H1 (cell line): Measurements from ENCODE around the gene AMBP. TPM values are rescaled to one million over a fixed set of nuclear protein-coding genes. Genes with fewer than 3 reads are reported as not detected.

Experiments
- CTCF ChIA-PET: fragments of 300-600 bp; sonication (Branson Sonifier 250); formaldehyde crosslinking; loops from one replicate; lab custom pipeline; 2021; ENCODE audit not compliant: partially characterized antibody; lab: Charles Lee
- POLR2A ChIA-PET: fragments of 300-600 bp; sonication (Branson Sonifier 250); formaldehyde crosslinking; loops from one replicate; lab custom pipeline; 2021; ENCODE audit warnings: inconsistent platforms; ENCODE audit not compliant: partially characterized antibody; lab: Charles Lee
- DNase-seq, 2 experiments: peaks; one replicate each; pipeline versions ENCODE4 v3.0.0 to v3.0.0-alpha.2; 2010 to 2022; ENCODE audit warnings: low spot score in 2 of 2, low read depth in 1 of 2, mixed read lengths in 1 of 2
- FAIRE-seq: peaks from 2 replicates; lab custom pipeline; 2011; peaks lifted over from hg19 to GRCh38; lab: Jason Lieb, UNC
- H2AFZ ChIP-seq: 2 replicates; pipeline ENCODE4 v1.8.1; 2012; ENCODE audit warnings: low read length, inconsistent platforms
- H2AK5ac ChIP-seq: 2 replicates; pipeline ENCODE4 v1.6.1; 2013; ENCODE audit warnings: low read depth, low read length
- H2BK120ac ChIP-seq: replicated peaks from 2 replicates; pipeline ENCODE3; 2013; ENCODE audit warnings: low read depth, low read length, inconsistent platforms
- H2BK12ac ChIP-seq: 2 replicates; pipeline ENCODE4 v1.6.1; 2013; ENCODE audit warnings: low read depth, low read length
- H2BK15ac ChIP-seq: 2 replicates; pipeline ENCODE4 v1.6.1; 2013; ENCODE audit warnings: low read length
- H2BK20ac ChIP-seq: 2 replicates; pipeline ENCODE4 v1.6.1; 2013; ENCODE audit warnings: low read length
- H2BK5ac ChIP-seq: 2 replicates; pipeline ENCODE4 v1.6.1; 2013; ENCODE audit warnings: low read depth, low read length
- H3K14ac ChIP-seq: 2 replicates; pipeline ENCODE4 v1.6.1; 2013; ENCODE audit warnings: inconsistent platforms; ENCODE audit not compliant: insufficient read length
- H3K18ac ChIP-seq: 2 replicates; pipeline ENCODE4 v1.6.1; 2013; ENCODE audit warnings: low read length; ENCODE audit errors: extremely low read depth
- H3K23ac ChIP-seq: 2 replicates; pipeline ENCODE4 v1.6.1; 2013; ENCODE audit warnings: inconsistent platforms; ENCODE audit not compliant: insufficient read length
- H3K23me2 ChIP-seq: 2 replicates; pipeline ENCODE4 v1.6.1; 2013; ENCODE audit warnings: low read depth, low read length
- H3K27ac ChIP-seq: 2 replicates; pipeline ENCODE4 v1.6.1; 2011; ENCODE audit warnings: low read depth, low read length, inconsistent platforms
- H3K27me3 ChIP-seq, 4 experiments: replicated peaks in 1 of 4; 1 replicate in 1 of 4; 2 replicates in 3 of 4; pipeline versions ENCODE4 v1.6.1 to v1.8.1; 2011 to 2013; ENCODE audit warnings: low read length in 3 of 4, mild to moderate bottlenecking in 3 of 4, inconsistent platforms in 2 of 4, mixed read lengths in 2 of 4, moderate library complexity in 1 of 4; ENCODE audit not compliant: control insufficient read depth in 3 of 4, insufficient read depth in 3 of 4; ENCODE audit errors: extremely low read depth in 1 of 4
- H3K36me3 ChIP-seq, 4 experiments: 2 replicates each; pipeline versions ENCODE4 v1.6.1 to v1.8.1; 2011 to 2013; ENCODE audit warnings: mild to moderate bottlenecking in 4 of 4, low read length in 3 of 4, moderate library complexity in 2 of 4, control low read depth in 1 of 4, inconsistent platforms in 1 of 4; ENCODE audit not compliant: insufficient read depth in 4 of 4, control insufficient read depth in 2 of 4
- H3K4ac ChIP-seq: replicated peaks from 2 replicates; pipeline ENCODE3; 2013; ENCODE audit warnings: low read length, low read depth, mixed read lengths, inconsistent platforms; ENCODE audit not compliant: insufficient read length
- H3K4me1 ChIP-seq, 4 experiments: replicated peaks in 1 of 4; 1 replicate in 1 of 4; 2 replicates in 3 of 4; pipeline versions ENCODE4 v1.6.1 to v1.8.1; 2011 to 2013; ENCODE audit warnings: low read length in 3 of 4, inconsistent platforms in 2 of 4, mixed read lengths in 1 of 4; ENCODE audit not compliant: insufficient read depth in 4 of 4, control insufficient read depth in 3 of 4
- H3K4me2 ChIP-seq, 2 experiments: 2 replicates each; pipeline versions ENCODE4 v1.6.1 to v1.8.1; 2011 to 2013; ENCODE audit warnings: low read depth in 2 of 2, low read length in 2 of 2, control low read depth in 1 of 2, inconsistent platforms in 1 of 2, mild to moderate bottlenecking in 1 of 2; ENCODE audit not compliant: insufficient read depth in 1 of 2
- H3K4me3 ChIP-seq, 4 experiments: fragments of 200-600, 300-600 bp in 1 of 4; sonication (generic), shearing (Covaris generic), sonication (Bioruptor Twin) in 1 of 4; 2 replicates each; pipeline versions ENCODE4 v1.5.1 to v1.8.1; 2011 to 2016; ENCODE audit warnings: low read length in 4 of 4, low read depth in 3 of 4, control low read depth in 2 of 4, inconsistent platforms in 2 of 4, mild to moderate bottlenecking in 2 of 4, mixed read lengths in 1 of 4, moderate library complexity in 1 of 4; ENCODE audit not compliant: insufficient read depth in 2 of 4; ENCODE audit errors: extremely low read depth in 1 of 4
- H3K56ac ChIP-seq: replicated peaks from 2 replicates; pipeline ENCODE3; 2013; ENCODE audit warnings: low read depth, mild to moderate bottlenecking, mixed read lengths, low read length, inconsistent platforms; ENCODE audit not compliant: insufficient read length
- H3K79me1 ChIP-seq: 2 replicates; pipeline ENCODE4 v1.6.1; 2013; ENCODE audit warnings: low read depth, low read length, control low read depth
- H3K79me2 ChIP-seq, 2 experiments: 2 replicates each; pipeline versions ENCODE4 v1.6.1 to v1.8.1; 2012 to 2013; ENCODE audit warnings: low read length in 2 of 2, mild to moderate bottlenecking in 2 of 2, inconsistent platforms in 1 of 2; ENCODE audit not compliant: insufficient read depth in 2 of 2, control insufficient read depth in 1 of 2
- H3K9ac ChIP-seq, 4 experiments: replicated peaks in 1 of 4; 1 replicate in 1 of 4; 2 replicates in 3 of 4; pipeline versions ENCODE4 v1.6.1 to v1.8.1; 2011 to 2013; ENCODE audit warnings: low read depth in 3 of 4, low read length in 3 of 4, control low read depth in 2 of 4, mild to moderate bottlenecking in 2 of 4, moderate library complexity in 2 of 4, inconsistent platforms in 1 of 4; ENCODE audit errors: extremely low read depth in 1 of 4
- H3K9me3 ChIP-seq, 2 experiments: 2 replicates each; pipeline versions ENCODE4 v1.6.1 to v1.8.1; 2012 to 2013; ENCODE audit warnings: mild to moderate bottlenecking in 2 of 2, moderate library complexity in 2 of 2, control low read depth in 1 of 2, inconsistent platforms in 1 of 2, low read depth in 1 of 2, low read length in 1 of 2, mixed read lengths in 1 of 2; ENCODE audit not compliant: insufficient read depth in 2 of 2
- H4K20me1 ChIP-seq, 2 experiments: replicated peaks in 1 of 2; 2 replicates each; pipeline versions ENCODE3 to v1.8.1; 2011 to 2013; ENCODE audit warnings: inconsistent platforms in 2 of 2, low read length in 2 of 2, mild to moderate bottlenecking in 1 of 2; ENCODE audit not compliant: insufficient read depth in 2 of 2, control insufficient read depth in 1 of 2
- H4K5ac ChIP-seq: 2 replicates; pipeline ENCODE4 v1.6.1; 2013; ENCODE audit warnings: low read length, low read depth, mixed read lengths, inconsistent platforms; ENCODE audit not compliant: insufficient read length
- H4K8ac ChIP-seq: 2 replicates; pipeline ENCODE4 v1.8.0; 2013; ENCODE audit warnings: mild to moderate bottlenecking, moderate library complexity, low read length, inconsistent platforms; ENCODE audit not compliant: insufficient read depth; ENCODE audit errors: extremely low read depth
- H4K91ac ChIP-seq: replicated peaks from 2 replicates; pipeline ENCODE3; 2013; ENCODE audit warnings: low read length, mixed read lengths, inconsistent platforms; ENCODE audit not compliant: insufficient read length
- BACH1 ChIP-seq: IDR thresholded peaks from 2 replicates; pipeline ENCODE4 v1.6.1; 2012; ENCODE audit warnings: low read length, improper control_type of control experiment
- CEBPB ChIP-seq: IDR thresholded peaks from 2 replicates; pipeline ENCODE4 v1.6.1; 2012; ENCODE audit warnings: low read depth, low read length
- CREB1 ChIP-seq: IDR thresholded peaks from 2 replicates; pipeline ENCODE4 v1.6.1; 2012; ENCODE audit warnings: inconsistent platforms
- EP300 ChIP-seq, 2 experiments: IDR thresholded peaks; 1 replicate in 1 of 2; 2 replicates in 1 of 2; pipeline ENCODE4 v1.6.1; 2011 to 2012; ENCODE audit warnings: low read depth in 2 of 2, low read length in 2 of 2, mild to moderate bottlenecking in 2 of 2, borderline replicate concordance in 1 of 2, inconsistent platforms in 1 of 2, moderate library complexity in 1 of 2
- JUN ChIP-seq: IDR thresholded peaks from 2 replicates; pipeline ENCODE4 v1.6.1; 2011; ENCODE audit warnings: low read depth, mild to moderate bottlenecking, improper control_type of control experiment, low read length
- KDM4A ChIP-seq: IDR thresholded peaks from one replicate; pipeline ENCODE4 v1.7.1; 2012; ENCODE audit warnings: low read depth, mild to moderate bottlenecking, moderate library complexity, low read length, inconsistent platforms; ENCODE audit not compliant: severe bottlenecking
- NANOG ChIP-seq: IDR thresholded peaks from 2 replicates; pipeline ENCODE4 v1.6.1; 2011; ENCODE audit warnings: low read length, low read depth, mild to moderate bottlenecking, inconsistent platforms; ENCODE audit not compliant: insufficient read depth, poor library complexity, severe bottlenecking
- RBBP5 ChIP-seq: IDR thresholded peaks from 2 replicates; pipeline ENCODE4 v1.7.1; 2012; ENCODE audit warnings: low read depth, mild to moderate bottlenecking, inconsistent platforms, low read length, moderate library complexity, borderline replicate concordance
- SIN3A ChIP-seq, 2 experiments: IDR thresholded peaks in 1 of 2; conservative IDR thresholded peaks in 1 of 2; 2 replicates each; pipeline ENCODE4 v1.6.1; 2011 to 2012; ENCODE audit warnings: low read length in 2 of 2, improper control_type of control experiment in 1 of 2, low read depth in 1 of 2, mild to moderate bottlenecking in 1 of 2
- SUZ12 ChIP-seq: fragments of 200-600 bp; sonication (generic); IDR thresholded peaks from 2 replicates; pipeline ENCODE4 v1.6.1; 2012; ENCODE audit warnings: mild to moderate bottlenecking, inconsistent platforms, low read length, moderate library complexity, mixed read lengths
- TEAD4 ChIP-seq: IDR thresholded peaks from 2 replicates; pipeline ENCODE4 v1.6.1; 2012; ENCODE audit warnings: low read depth, low read length, inconsistent platforms, mixed read lengths
- ZNF274 ChIP-seq: IDR thresholded peaks from 2 replicates; pipeline ENCODE4 v1.7.0; 2012; ENCODE audit warnings: low read length, borderline replicate concordance; ENCODE audit errors: extremely low read depth
- WGBS, 2 experiments: shearing (Covaris generic) in 1 of 2; methylation state at CpG; one replicate each; pipeline versions ENCODE4 v1.1.6 to v1.1.7; 2013 to 2015; ENCODE audit warnings: low lambda C conversion rate in 2 of 2, mixed read lengths in 2 of 2, inconsistent platforms in 1 of 2, low coverage in 1 of 2, missing lambda C conversion rate in 1 of 2; ENCODE audit not compliant: insufficient replicate concordance in 2 of 2, insufficient coverage in 1 of 2, insufficient read length in 1 of 2; ENCODE audit errors: extremely low coverage in 1 of 2, missing lambda C conversion rate in 1 of 2; 5-methylcytosine and 5-hydroxymethylcytosine counted together
- polyA plus RNA-seq, 7 experiments: library from polyadenylated mRNA; depleted of rRNA in 3 of 7; stranded (reverse) in 5 of 7; unstranded in 2 of 7; fragments of >200 nt in 5 of 7; fragments of 200-250 nt in 2 of 7; gene quantifications; 1 replicate in 5 of 7; 2 replicates in 1 of 7; 4 replicates in 1 of 7; pipeline versions ENCODE4 v1.2.1 to v1.2.3, GENCODE V29; 2011 to 2013; ENCODE audit warnings: missing spikeins in 2 of 7, mixed read lengths in 2 of 7
- total RNA-seq: library from RNA; stranded (reverse); fragmentation: NEBNext Ultra II Directional; extraction: Animal tissue kit (Norgen Biotek cat#: 25700); gene quantifications from 2 replicates; pipeline ENCODE4 v1.2.1, GENCODE V29; 2021
- TF ChIP-seq, protein P1 (sequence below): IDR thresholded peaks from 2 replicates; pipeline ENCODE4 v1.6.1; 2012; ENCODE audit warnings: inconsistent platforms

Gene AMBP
- total and polyA plus RNA-seq, 2 of the 8 experiments (the other 6 are each of a cell fraction or from before 2014, with no cell fraction given): 3.0 to 4.0 TPM

DNA sequence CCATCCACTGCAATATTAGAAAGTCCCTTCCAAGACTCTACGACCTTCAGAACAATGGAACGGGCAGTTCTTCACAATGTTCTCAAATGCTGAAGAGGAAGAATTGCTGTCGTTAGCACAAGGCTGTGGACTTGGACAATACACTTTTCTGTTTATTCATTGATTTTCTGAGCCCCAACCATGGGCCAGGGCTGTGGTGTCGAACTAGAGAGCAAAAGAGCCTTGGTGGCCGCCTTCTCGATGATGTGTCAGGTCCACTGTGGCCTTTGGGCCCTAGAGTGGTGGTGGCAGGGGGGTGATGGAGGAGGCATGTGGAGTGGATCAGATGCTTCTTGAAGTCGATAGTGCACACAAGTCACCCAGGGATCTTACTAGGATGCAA lies 39.5 kb upstream of the AMBP start:
- H3K23me2 ChIP-seq: peaks cover 3% of the 10 kb centered on the region; the same call in 1 of the 2 replicates
- H3K4me1 ChIP-seq: peaks cover 0 to 4% (median 1%) of the 10 kb centered on the region in 4 experiments; a peak in 3 of 7 replicates
- H3K56ac ChIP-seq: no peak overlapping the region
- no peaks in the 10 kb centered on the region for H3K36me3 ChIP-seq
- no peak overlapping the region for H4K5ac ChIP-seq
- H3K27ac ChIP-seq: no peak overlapping the region
- H4K20me1 ChIP-seq: peaks cover 0 to 2% of the 10 kb centered on the region in 2 experiments
- no peak overlapping the region for H3K4me3 ChIP-seq
- H3K27me3 ChIP-seq: peaks cover 0 to 3% (median 1%) of the 10 kb centered on the region in 4 experiments; a peak in 2 of 7 replicates
- H3K23ac ChIP-seq: no peak overlapping the region
- H3K9me3 ChIP-seq: no peaks in the 10 kb centered on the region
- H3K79me2 ChIP-seq: no peaks in the 10 kb centered on the region
- H2AFZ ChIP-seq: no peak overlapping the region
- H4K8ac ChIP-seq: no peak overlapping the region
- no peak for FAIRE-seq
- no peak for DNase-seq
- POLR2A ChIA-PET: no interaction called here
- H2BK5ac ChIP-seq: no peak overlapping the region
- no peak overlapping the region for H3K14ac ChIP-seq
- H2BK12ac ChIP-seq: no peak overlapping the region
- H3K4ac ChIP-seq: no peak overlapping the region
- CTCF ChIA-PET: interaction anchor here (0.7 to 17.7 kb wide), 6 partner anchors 9 to 380 kb away, joined by 3 to 205 read pairs (median 8); partner anchors contain the start of genes COL27A1 and KIF12
- no peak overlapping the region for H3K18ac ChIP-seq
- no peak overlapping the region for H2AK5ac ChIP-seq
- 88% methylated on average over 7 of the region's 7 CpGs; no CpG with 5 or more reads in 1 of the 2 experiments for WGBS, 2 experiments
- H3K9ac ChIP-seq: no peak overlapping the region
- H2BK15ac ChIP-seq: no peak overlapping the region
- no peak overlapping the region for H2BK20ac ChIP-seq
- H3K79me1 ChIP-seq: no peaks in the 10 kb centered on the region
- no peak overlapping the region for H3K4me2 ChIP-seq
- H2BK120ac ChIP-seq: no peak overlapping the region
- H4K91ac ChIP-seq: no peak overlapping the region
- TF ChIP-seq BACH1 (no peak), SUZ12 (no peak), CEBPB (no peak), RBBP5 (no peak), CREB1 (no peak), JUN (no peak), ZNF274 (no peak), SIN3A (conservative IDR thresholded peaks at IDR 0.05 in 1 of 2, IDR thresholded peaks at IDR 0.05 in 1 of 2; ENCODE audit: low read depth in 1 of 2, low read length in 2 of 2) (no peak), TEAD4 (no peak), KDM4A (no peak), NANOG (no peak), EP300 (IDR thresholded peaks at IDR 0.05; ENCODE audit: borderline replicate concordance in 1 of 2, low read depth in 2 of 2, low read length in 2 of 2) (no peak)
- TF ChIP-seq, protein P1, sequence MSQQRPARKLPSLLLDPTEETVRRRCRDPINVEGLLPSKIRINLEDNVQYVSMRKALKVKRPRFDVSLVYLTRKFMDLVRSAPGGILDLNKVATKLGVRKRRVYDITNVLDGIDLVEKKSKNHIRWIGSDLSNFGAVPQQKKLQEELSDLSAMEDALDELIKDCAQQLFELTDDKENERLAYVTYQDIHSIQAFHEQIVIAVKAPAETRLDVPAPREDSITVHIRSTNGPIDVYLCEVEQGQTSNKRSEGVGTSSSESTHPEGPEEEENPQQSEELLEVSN: no peak
